GM18873 (cell line): ENCODE measurements around the gene FN3KRP.

ENCODE experiments used
- ATAC-seq: cut with Tn5 transposase; IDR thresholded peaks from one replicate; pipeline ENCODE4 v1.9.1; 2021; ENCODE audit warnings: mild to moderate bottlenecking, moderate library complexity, moderate number of reproducible peaks; ENCODE audit not compliant: unreplicated experiment, low FRiP score

Gene FN3KRP, protein sequence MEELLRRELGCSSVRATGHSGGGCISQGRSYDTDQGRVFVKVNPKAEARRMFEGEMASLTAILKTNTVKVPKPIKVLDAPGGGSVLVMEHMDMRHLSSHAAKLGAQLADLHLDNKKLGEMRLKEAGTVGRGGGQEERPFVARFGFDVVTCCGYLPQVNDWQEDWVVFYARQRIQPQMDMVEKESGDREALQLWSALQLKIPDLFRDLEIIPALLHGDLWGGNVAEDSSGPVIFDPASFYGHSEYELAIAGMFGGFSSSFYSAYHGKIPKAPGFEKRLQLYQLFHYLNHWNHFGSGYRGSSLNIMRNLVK

DNA sequence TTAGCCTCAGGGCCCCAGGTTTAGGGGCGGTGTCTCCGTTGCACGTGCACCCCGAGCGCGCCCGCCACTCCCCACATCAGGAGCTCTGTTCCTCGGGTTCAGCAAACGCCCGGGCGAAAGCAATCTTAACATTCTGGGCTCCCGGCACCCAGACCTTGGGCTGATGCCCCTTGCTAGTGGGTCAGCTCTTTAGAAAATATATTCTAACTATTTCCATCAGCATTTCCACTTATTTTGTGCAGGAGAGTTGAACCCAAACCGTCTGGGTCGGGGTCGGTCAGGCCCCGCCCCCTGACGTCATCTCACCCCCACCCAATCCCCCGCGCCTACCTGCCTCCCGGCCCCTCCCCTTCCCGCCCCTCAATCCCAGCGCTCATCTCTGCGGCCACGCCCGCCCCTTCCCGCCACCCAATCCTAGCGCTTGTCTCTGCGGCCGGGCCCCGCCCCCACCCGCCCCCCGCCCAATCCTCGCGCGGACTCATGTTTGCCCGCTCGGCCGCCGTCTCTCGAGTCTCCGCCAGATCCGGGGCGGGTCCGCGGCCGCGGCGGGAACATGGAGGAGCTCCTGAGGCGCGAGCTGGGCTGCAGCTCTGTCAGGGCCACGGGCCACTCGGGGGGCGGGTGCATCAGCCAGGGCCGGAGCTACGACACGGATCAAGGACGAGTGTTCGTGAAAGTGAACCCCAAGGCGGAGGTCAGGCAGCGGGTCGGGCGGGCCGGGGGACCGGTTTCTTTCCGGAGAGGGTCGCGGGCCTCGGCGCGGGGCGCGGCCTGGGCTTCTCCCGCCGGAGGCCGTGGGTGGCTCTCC, at the start of gene FN3KRP:
TSS of gene FN3KRP (plus strand) at position 504 of the 808 bp plus-strand sequence. CDS start at position 554, 50 bp downstream.
- no peak for ATAC-seq

DNA sequence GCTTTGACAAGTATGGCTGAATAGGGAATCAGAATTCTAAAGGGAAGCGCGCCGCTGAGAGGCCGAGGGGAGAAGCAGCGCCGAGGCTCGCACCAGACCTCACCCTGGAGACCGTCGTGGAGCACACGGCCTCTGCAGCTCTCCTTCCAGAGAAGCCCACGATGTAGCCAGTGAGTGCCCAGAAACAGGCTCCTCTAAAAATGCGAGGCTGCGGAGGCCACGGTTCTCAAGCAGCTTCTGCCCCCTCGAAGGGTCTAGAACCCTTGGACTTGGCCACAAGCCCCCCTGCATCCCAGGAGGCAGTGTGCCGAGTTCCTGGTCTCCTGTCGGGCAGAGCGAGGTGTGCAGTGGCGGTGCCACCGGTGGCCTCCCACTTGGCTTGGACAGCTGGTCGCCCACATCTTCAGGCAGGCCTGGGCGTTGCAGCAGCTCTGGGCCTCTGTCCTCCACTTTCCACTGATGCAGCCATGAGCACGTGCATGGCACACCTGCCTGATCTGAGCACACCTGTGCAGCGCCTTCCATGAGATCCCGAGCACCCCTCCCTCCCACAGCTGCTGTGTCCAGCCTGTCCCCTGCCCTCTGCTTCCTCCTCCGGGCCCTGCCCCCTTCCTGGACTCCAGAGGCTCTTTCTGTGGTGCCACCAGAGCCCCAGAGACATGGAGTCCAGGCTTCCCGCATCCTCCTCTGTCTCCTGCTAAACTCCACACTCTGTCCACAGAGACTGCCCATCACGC, 49.4 kb upstream of the FN3KRP start:
- no peak for ATAC-seq

DNA sequence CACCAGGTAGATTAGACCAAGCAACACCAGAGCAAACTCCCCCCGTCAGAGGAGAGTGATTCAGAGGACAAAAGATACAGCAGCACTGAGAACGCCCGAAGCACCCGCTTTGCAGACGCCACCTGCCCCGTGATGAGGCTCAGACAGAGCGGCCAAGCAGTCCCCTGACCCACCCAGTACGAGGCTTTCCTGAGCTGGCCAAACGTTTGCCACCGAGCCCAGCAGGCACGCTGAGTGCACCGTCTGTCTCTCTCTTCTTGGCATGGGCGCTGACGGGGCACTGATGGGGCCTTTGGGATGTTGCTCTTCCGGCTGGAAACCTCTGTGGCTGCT, 48.9 kb upstream of the FN3KRP start:
- no peak for ATAC-seq

DNA sequence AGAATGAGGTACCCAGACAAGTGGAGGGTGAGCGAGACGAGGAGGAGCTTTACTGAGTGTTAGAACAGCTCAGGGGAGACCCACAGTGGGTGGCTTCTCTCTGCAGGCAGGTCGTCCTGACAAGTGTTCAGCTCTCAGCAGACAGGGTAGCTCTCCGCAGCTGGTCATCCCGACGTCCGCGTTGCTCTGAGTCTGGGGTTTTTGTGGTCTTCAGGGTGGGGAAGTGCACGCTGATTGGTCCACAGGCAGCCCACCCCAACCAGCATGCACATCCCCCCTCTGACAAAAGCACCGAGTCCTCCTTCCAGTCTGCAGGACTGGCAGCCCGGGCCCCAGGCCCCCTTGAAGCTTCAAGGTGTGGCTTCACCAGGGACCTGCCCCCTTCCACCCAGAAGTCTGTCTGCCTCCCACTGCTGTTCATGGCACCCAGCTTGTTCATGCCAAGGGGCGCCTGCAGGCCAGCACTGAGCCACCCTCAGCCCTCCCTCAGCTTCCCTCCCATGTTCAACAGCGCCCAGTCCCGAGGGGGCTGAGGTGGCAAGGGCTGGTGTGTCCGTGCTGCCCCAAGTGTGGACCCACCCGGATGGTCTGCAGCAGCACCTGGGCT, 48.4 kb upstream of the FN3KRP start:
- ATAC-seq: no peak

DNA sequence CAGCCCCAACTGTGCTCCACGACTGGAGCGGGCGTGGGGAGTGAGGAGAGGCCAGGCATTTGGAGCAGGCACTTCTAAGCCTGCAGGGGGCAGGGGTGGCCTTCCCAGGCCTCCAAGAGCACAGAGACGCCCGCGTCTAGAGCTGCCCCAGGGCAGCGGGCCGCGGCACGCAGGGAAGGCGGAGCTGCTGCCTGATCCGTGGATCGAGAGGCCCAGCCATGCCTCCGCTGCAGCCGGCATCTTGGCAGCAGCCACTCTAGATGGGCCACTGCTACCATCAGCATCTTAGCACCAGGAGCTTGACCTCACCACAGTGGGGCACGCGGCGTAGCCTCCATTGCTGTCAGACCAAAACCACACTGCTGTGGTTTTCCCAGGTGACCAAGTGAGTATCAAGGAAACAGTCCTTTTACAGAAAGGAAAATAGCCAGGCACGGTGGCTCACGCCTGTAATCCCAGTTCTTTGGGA, 47.8 kb upstream of the FN3KRP start:
- ATAC-seq: no peak

DNA sequence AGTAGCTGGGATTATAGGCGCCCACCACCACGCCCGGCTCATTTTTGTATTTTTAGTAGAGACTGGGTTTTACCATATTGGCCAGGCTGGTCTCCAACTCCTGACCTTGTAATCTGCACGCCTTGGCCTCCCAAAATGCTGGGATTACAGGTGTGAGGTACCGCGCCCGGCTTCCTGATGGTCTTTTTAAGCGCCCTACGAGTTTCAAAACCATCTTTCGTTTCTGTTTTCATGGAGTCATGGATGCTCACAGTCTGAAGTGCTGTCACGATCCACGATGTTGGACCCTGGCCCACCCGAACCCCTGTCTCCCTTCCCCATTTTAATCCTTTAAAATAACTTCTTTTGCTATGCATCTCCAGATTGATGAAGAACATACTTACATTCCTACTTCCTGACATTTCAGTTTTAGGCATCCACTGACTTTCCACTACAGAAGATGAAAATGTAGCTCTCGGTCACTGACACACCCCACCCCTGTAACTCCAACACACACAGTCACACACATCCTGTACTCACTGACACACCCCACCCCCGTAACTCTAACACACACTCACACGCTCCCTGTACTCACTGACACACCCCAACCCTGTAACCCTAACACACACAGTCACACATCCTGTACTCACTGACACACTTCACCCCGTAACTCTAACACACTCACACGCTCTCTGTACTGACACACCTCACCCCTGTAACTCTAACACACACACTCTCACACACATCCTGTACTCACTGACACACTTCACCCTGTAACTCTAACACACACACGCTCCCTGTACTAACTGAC, 45.6 kb upstream of the FN3KRP start:
- ATAC-seq: no peak

DNA sequence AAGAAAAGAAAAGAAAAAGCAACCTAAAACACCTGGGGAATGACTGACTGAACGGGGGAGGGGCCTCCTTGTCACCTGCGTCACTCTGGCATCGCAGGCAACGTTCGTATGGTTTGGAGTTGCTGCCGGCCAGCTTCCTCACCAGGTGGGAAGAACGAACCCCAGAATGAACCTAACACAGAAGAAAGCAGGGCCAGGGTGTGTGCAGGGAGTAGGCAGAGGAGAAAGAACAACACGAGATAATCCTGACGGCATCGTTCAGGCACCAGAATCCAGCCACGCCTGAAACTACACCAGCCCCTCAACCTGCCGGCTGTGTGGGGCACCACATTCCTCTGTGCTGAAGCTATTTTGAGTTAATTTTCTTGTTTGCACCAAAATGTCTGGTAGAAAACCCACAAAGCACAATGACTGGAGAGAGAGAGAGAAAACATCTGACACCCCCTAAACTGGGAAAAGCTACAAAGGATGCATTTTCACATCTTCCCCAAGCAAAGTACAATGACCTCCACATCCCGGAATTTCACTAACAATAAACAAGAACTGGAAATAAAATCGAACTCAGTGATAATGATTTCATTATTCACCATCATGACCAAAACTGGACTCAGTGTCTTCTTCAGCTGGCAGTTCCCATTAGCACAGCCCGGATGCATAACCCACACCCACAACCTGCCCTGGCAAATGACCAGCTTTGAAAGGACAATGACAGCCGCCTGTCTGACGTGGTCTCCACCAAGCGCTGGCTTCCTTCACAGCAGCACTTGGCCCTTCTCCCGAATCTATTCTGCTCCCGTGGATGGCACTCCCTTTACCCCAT, 41.6 kb upstream of the FN3KRP start:
- ATAC-seq: no peak

DNA sequence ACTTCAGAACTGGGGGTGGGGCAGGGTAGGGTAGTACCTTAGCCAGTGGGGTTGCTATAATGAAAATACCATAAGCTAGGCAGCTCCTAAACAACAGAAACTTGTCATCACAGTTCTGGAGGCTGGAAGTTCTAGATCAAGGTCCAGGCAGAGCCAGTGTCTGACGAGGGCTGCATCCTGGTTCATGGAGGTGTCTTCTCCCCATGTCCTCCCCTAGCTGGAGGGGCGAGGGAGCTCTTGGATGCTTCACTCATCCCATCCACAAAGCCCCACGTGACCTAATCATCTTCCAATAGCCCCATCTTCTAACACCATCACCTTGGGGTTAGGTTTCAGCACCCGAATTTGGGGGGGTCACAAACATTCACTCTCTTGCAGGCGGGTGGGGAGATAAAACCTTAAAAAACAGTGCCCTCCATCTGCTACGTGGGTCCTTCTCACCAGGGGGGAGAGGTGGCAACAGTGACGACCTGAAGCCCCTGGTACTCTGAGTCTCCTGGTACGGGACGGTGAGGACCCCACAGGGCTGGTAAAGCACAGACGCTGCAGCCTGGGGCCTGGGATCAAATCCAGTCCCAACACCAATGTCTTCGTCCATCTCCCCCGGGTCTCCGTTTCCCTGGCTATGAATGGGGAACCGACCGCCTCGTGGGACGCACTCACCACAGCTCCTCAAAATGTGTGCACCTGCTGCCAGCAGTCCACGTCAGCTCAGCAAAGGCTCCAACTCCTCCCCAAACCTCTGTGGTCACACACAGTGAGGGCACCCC, 40.8 kb upstream of the FN3KRP start:
- ATAC-seq: no peak

DNA sequence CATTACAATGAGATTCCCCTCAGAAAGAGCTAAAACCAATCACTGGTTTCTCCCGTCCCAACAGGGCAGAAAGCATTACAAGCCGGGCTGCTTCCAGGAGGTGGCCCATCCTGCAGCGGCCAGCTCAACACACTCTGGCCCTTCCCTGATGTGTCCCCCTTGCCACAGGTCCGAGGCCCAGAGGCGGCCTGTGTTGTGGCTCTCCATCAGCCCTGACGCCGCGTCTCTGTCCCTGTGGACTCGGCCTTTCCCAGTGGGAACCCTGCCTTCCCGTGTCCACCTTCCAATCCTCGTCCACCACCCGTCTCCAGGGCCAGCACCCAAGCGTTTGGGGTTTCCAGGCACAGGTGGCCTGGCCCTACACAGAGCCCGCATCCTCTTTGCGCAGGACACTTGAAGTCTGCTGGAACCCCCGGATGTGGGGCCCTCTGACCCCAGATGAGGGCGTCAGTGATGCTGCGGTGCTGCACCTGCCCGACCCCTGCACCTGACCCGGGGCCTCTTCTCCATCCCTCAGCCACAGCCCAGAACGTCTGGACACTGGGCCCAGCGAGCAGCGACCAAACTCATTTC, 39.1 kb upstream of the FN3KRP start:
- ATAC-seq: no peak

DNA sequence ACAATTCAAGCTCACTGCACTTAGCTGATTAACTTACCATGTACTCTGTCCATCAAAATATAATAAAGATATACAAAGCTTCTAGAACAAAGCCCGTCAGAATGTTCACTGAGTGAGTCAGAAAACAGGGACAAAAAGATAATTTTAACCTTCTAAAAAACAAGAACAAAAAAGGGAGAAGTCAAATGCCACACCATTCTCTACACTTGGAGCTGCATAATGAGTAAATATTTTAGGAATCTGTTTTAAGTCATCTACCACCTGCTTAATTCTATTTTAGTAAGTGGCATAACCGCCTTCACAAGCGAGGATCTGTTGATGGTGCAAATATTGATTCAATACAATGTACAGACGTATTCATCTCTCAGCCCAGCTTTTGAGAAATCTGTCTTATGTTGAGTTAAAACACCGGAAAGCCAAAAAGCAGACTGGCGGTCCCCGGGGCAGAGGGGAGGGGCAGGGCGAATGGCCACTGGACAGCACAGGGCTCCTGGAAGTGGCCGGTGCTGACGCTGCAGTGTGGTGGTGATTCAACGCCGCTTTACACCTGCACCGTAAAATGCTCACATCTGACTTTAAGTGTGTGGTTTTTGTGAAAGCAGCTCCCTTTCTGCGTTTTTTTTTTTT, 38.1 kb upstream of the FN3KRP start:
- ATAC-seq: no peak

DNA sequence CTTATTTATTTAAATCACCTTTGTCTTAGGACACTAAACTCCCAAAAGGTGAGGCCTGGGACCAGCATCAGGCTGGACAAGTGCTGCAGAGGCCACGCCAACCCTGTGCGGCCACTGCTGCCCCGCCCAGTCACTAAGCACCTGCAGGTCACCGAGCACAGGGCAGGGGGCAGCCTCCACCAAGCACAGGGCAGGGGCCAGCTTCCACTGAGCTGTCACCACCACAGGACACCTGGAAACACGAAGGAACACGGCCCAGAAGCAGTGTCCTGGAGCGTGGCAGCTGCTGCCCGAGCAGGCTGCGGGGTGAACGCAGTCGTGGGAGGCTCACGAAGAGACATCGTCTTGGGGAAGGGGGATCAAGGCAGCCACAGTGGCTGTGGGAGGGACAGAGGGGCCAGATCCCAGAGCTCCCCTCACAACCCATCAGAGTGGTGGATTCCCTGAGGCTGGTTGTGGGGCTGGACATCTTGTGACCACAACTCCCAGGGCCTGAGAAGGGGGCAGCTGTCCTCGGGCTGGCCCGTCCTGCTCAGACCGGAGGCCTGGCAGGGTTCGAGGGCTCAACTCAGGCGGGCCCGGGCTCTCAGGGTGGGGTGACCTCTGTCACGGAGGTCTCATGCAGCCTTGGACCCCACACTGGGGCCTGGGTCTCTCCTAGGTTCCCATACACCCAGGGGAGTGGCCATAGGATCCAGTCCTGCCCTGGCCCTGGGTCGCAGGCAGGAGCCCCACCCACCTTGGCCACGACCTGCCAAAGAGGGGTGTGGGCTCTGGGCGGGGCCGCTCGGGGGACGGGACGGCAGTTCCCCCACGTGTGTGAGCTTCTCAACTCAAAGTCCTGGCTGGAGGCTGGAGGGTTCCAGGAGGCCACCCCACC, 36.7 kb upstream of the FN3KRP start:
- no peak for ATAC-seq

DNA sequence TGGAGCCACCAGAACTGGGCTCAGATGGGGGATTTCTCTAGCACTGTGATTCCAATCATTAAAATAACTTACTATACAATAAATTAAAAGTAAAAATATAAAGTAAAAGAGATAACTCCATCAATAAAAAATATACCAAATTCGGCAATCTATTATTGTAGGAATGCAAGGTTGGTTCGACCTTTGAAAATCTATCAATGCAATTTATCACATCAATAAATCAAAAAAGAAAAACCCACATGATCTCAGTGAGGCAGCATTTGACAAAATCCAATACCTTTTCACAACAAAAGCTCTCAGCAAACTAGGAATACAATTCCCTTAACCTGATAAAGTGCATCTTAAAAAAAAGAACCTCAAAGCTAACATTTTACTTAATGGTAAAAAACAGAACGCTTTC, 35.0 kb upstream of the FN3KRP start:
- ATAC-seq: no peak

DNA sequence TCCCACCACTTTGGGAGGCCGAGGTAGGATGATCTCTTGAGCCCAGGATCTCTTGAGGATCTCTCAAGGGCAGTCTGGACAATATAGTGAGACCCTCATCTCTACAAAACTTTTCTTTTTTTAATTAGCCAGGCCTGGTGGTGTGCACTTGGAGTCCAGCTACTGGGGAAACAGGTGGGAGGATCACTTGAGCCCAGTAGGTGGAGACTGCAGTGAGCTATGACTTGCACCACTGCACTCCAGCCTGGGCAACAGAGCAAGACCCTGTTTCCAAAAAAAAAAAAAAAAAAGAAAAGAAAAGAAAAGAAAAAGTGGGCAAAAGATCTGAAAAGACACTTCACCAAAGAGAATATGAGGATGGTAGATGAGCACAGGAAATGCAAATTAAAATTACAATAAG, 33.0 kb upstream of the FN3KRP start:
- no peak for ATAC-seq

DNA sequence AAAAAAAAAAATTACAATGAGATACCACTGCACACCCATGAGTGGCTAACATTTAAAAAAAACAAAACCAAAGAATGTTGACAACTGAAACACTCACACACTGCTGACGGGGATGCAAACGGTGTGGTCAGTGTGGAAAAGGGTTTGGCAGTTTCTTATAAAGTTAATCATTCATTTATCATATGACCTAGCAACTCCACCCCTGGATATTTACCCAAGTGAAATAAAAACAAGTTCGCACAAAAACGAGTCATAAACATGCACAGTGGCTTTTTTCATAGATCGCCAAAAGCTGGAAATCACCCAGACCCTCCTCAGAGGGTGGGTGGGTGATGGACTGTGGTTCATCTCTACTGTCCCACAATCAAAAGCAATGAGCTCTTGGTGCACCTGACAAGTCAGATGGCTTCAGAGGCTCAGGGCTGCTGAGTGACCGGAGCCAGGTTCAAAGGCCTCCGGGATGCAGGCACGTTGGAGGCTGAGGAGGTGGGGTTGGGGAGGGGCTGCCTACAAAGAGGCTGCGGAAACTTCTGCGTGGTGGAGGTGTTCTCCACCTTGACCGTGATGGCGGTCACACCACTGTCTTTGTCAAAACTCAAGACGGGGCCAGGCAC, 32.2 kb upstream of the FN3KRP start:
- ATAC-seq: no peak

DNA sequence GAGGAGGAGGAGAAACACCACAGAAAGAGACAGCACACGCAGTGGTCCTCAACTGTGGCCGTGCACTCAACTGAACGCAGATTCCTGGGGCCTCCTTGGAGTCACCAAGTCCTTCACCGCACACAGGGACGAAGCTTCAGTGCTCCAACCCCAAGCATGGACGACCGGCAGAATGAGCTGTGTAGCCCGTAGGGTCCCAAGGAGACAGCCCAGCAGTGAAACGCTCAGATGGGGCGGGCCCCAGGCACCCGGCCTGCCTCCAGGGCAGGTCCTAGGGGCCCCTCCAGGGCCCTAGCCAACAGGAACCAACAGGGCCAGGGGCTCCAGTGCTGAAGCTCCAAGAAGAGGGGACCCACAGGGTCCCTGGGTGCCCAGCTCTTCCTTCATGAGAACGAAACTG, 31.2 kb upstream of the FN3KRP start:
- ATAC-seq: no peak
